HG02623 (cell line): ENCODE results near the gene SERPINA4.

ENCODE experiments used
- ATAC-seq: cut with Tn5 transposase; IDR thresholded peaks from one replicate; pipeline ENCODE4 v1.9.1; 2021; ENCODE audit warnings: moderate library complexity; ENCODE audit not compliant: unreplicated experiment

The SERPINA4 gene, protein sequence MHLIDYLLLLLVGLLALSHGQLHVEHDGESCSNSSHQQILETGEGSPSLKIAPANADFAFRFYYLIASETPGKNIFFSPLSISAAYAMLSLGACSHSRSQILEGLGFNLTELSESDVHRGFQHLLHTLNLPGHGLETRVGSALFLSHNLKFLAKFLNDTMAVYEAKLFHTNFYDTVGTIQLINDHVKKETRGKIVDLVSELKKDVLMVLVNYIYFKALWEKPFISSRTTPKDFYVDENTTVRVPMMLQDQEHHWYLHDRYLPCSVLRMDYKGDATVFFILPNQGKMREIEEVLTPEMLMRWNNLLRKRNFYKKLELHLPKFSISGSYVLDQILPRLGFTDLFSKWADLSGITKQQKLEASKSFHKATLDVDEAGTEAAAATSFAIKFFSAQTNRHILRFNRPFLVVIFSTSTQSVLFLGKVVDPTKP

GRCh38 chr14:94560751-94561655 lies at the start of gene SERPINA4:
SERPINA4 (plus strand) TSS chr14:94561442; CDS start chr14:94563483, 2,041 bp downstream.
- no peak for ATAC-seq

GRCh38 chr14:94514351-94514750 lies 46.9 kb upstream of the SERPINA4 start:
- ATAC-seq: no peak

GRCh38 chr14:94515426-94515825 lies 45.8 kb upstream of the SERPINA4 start:
- ATAC-seq: no peak

- ATAC-seq: no peak
These were observed 45.4 kb upstream of the SERPINA4 start for GRCh38 chr14:94515856-94516255.

GRCh38 chr14:94517248-94517640 lies 44.0 kb upstream of the SERPINA4 start:
- no peak for ATAC-seq

DNA sequence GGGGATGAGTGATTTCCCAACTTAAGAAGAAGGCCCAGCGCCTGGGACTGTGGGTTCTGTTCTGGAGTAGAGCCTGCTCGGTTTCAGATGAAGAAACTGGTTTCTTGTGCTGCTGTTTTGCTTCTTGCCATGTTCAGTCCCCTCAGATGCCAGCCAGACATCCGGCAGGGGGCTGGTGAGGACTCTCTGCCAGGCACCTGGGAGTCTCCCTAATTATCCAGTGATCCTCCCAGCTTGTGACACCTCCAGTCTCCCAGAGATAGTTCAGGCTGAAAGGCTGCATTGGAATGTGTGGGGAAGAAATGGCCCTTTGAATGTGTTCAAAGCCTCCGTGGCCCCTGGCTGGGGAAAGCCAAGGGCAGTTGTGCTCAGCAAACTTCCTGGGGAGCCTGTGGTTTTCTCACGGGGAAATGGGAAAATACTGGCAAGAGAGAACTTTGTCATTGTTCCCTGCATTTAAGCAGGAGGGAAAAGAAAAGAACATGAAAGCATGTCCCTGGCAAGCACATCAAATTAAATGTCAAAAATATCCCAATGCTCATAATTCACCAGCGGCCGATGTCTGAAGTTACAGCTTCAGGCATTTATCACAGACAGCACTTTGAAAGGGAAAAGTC lies 43.5 kb upstream of the SERPINA4 start:
- no peak for ATAC-seq

GRCh38 chr14:94521375-94522114 lies 39.7 kb upstream of the SERPINA4 start:
- no peak for ATAC-seq

GRCh38 chr14:94522115-94522724 lies 39.0 kb upstream of the SERPINA4 start:
- no peak for ATAC-seq

GRCh38 chr14:94523265-94523664 lies 38.0 kb upstream of the SERPINA4 start:
- ATAC-seq: no peak

DNA sequence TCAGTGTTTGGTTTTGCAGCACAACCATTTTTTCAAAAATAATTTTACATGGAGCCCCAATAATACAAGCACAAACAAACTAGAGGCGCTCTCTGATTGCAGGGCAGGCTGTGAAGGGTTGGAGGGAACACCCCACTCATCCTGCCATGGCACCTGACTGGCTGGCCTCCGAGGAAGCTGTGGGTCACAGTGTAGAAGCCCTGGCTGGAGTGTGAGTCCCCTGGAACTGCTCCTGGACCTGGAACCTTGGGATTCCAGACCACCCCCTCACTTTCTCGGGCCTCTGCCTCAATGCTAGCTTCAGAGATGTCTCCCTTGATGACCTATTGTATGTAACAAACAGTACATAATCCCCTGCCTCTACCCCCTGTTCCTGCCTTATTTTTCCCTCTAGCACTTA lies 37.1 kb upstream of the SERPINA4 start:
- no peak for ATAC-seq

DNA sequence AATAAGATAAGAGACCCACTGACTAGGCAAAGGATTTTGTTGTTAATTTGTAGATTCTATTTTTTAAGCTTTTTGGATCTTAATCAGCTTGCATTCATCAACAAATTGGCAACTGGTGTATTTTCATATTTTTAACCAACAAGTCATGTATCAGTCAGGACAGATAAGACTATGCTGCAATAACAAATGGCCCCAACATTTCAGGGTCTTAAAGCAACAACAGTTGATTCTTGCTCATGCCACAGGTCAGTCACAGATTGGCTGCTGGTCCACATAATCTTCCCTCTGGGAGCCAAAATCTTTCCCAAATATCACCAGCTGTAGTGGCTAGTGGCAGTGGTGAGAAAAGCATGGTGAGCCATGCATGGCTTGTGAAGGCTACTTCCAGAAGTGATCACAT lies 30.1 kb upstream of the SERPINA4 start:
- ATAC-seq: no peak

- no peak for ATAC-seq
These were observed 28.8 kb upstream of the SERPINA4 start for GRCh38 chr14:94532447-94532846.

DNA sequence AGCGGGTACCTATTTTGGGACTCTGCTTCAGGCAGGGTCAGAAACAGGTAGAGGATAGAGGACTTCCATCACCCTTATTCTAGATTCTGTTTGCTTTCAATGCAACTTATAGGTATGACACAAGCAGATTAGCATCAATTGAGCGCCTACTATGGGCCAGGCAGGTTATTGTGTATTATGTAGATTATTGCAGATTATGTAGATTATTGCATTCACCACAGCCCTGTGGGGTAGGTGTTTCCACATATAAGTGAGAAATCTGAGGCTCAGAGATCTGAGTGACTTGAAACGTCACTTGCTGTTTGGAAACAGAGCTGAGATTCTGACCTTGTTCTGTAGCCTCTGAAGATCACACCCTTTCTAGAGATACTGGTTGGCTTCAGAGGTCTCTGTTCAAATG lies 25.7 kb upstream of the SERPINA4 start:
- ATAC-seq: no peak

DNA sequence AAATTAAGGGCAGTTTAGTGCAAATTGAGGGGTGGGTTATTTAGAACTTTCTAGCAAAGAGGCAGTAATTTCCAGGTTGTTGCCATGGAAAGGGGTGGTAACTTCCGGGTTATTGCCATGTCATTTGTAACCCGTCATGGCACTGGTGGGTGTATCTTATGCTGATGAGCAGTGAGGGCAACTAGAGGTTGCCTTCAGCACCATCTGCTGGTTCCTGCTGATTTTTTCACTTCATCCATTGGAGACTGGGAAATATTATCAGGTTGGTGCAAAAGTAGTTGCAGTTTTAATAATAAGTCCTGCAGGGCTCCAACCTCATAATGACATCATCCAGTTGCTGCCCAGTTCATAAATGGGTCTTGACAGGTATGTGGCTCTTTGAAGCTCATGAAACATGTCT lies 24.4 kb upstream of the SERPINA4 start:
- ATAC-seq: no peak

- ATAC-seq: no peak
These were observed 23.0 kb upstream of the SERPINA4 start for GRCh38 chr14:94538070-94538740.

DNA sequence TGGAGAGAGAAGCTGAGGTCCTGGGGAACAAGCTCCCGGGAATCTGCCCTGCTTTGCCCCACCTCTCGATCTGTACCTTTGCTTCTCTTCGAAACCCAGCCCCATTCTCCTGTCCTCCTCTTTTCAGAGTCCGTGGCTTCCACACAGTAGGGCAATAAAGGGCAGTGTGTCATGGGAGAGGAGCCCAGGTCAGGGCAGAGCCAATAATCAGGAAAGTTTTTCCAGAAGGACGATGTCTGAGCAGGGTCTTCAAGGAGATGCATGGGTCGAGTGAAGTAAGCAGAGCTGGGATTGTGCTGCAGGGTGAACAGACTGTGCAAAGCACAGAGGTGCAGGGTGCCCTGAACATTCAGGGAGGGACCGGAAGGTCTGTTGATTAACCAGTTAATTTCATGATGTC lies 22.1 kb upstream of the SERPINA4 start:
- no peak for ATAC-seq

DNA sequence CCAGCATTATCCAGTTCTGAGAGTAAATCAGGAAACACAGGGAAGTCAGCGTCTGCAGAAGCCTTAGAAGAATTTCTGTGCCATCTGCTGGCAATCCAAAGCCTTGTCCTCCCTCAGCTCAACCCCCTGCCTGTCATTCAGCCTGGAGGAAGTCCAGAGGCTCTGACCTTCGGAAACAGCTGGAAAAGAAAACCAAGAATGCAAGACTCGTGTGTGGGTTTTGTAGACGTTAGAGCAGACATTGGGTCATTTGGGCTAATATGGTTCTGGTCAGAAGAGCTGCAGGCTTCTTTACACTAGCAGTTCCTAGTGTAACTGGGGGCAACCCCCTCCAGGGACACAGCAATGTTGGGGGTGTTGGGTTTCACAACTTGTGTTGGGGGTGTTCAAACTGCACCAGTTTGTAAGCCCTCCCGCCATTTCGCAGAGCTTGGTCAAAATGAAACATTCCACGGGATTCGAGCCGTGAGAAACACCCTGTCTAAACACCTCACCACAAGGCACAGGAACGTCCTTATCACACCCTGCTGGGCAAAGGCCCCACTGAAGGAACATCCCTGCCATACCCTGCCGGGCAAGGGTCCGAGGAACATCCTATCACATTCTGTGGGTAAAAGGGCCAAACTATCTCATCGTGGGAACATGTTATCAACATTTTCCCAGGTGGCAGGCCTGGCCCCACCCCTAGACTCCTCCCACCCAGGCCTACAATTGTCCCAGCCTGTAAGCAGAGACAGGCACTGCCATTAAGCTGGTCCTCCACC lies 21.0 kb upstream of the SERPINA4 start:
- no peak for ATAC-seq

GRCh38 chr14:94541234-94541975 lies 19.8 kb upstream of the SERPINA4 start:
- ATAC-seq: no peak
